H9 (cell line): Measurements from ENCODE around the gene OIT3. TPM values are rescaled to one million over a fixed set of nuclear protein-coding genes. Genes with fewer than 3 reads are reported as not detected.

ENCODE experiments used
- DNase-seq: peaks from one replicate; pipeline ENCODE4 v3.0.0-alpha.2; 2017
- H2AFZ ChIP-seq: one replicate; pipeline ENCODE4 v1.6.1; 2013; ENCODE audit warnings: mild to moderate bottlenecking, low read length, control low read depth, moderate library complexity
- H2AK5ac ChIP-seq: 2 replicates; pipeline ENCODE4 v1.6.1; 2013; ENCODE audit warnings: low read length, control low read depth, mixed read lengths; ENCODE audit not compliant: insufficient read length
- H2BK120ac ChIP-seq: one replicate; pipeline ENCODE4 v1.6.1; 2013; ENCODE audit warnings: low read depth, mild to moderate bottlenecking, low read length, control low read depth, inconsistent platforms; ENCODE audit not compliant: poor library complexity, severe bottlenecking
- H2BK12ac ChIP-seq: 2 replicates; pipeline ENCODE4 v1.6.1; 2013; ENCODE audit warnings: low read length, control low read depth, mixed read lengths, low read depth; ENCODE audit not compliant: insufficient read length
- H2BK15ac ChIP-seq: 2 replicates; pipeline ENCODE4 v1.6.1; 2013; ENCODE audit warnings: low read depth, low read length, control low read depth
- H2BK20ac ChIP-seq: one replicate; pipeline ENCODE4 v1.6.1; 2013; ENCODE audit warnings: low read depth, mild to moderate bottlenecking, low read length, control low read depth, inconsistent platforms; ENCODE audit not compliant: poor library complexity, severe bottlenecking
- H2BK5ac ChIP-seq: 2 replicates; pipeline ENCODE4 v1.6.1; 2013; ENCODE audit warnings: low read length, control low read depth, mixed read lengths; ENCODE audit not compliant: insufficient read length
- H3K14ac ChIP-seq: 2 replicates; pipeline ENCODE4 v1.6.1; 2013; ENCODE audit warnings: low read length, control low read depth; ENCODE audit not compliant: insufficient read depth
- H3K18ac ChIP-seq: 2 replicates; pipeline ENCODE4 v1.6.1; 2013; ENCODE audit warnings: low read depth, mild to moderate bottlenecking, mixed read lengths, low read length, control low read depth; ENCODE audit not compliant: insufficient read length
- H3K23ac ChIP-seq: 2 replicates; pipeline ENCODE4 v1.6.1; 2013; ENCODE audit warnings: low read length, control low read depth, mixed read lengths, low read depth; ENCODE audit not compliant: insufficient read length
- H3K23me2 ChIP-seq: 2 replicates; pipeline ENCODE4 v1.6.1; 2013; ENCODE audit warnings: low read depth, mild to moderate bottlenecking, mixed read lengths, low read length, control low read depth; ENCODE audit not compliant: insufficient read length, poor library complexity, severe bottlenecking
- H3K27ac ChIP-seq: 2 replicates; pipeline ENCODE4 v1.5.1; 2013; ENCODE audit warnings: low read length, control low read depth, mixed read lengths, low read depth; ENCODE audit not compliant: insufficient read length
- H3K27me3 ChIP-seq: 2 replicates; pipeline ENCODE4 v1.6.1; 2013; ENCODE audit warnings: low read length, control low read depth, inconsistent platforms; ENCODE audit not compliant: insufficient read depth
- H3K4ac ChIP-seq: 2 replicates; pipeline ENCODE4 v1.6.1; 2013; ENCODE audit warnings: low read depth, mild to moderate bottlenecking, control low read depth, inconsistent platforms, low read length, moderate library complexity
- H3K4me1 ChIP-seq: 2 replicates; pipeline ENCODE4 v1.6.1; 2013; ENCODE audit warnings: low read length, control low read depth, inconsistent platforms; ENCODE audit not compliant: insufficient read depth
- H3K4me2 ChIP-seq: 2 replicates; pipeline ENCODE4 v1.6.1; 2013; ENCODE audit warnings: low read length, control low read depth, mixed read lengths; ENCODE audit not compliant: insufficient read length, insufficient read depth
- H3K56ac ChIP-seq: 2 replicates; pipeline ENCODE4 v1.6.1; 2013; ENCODE audit warnings: low read depth, mild to moderate bottlenecking, mixed read lengths, low read length, control low read depth; ENCODE audit not compliant: insufficient read length
- H3K79me1 ChIP-seq: 2 replicates; pipeline ENCODE4 v1.6.1; 2013; ENCODE audit warnings: low read depth, mild to moderate bottlenecking, moderate library complexity, low read length, control low read depth, inconsistent platforms; ENCODE audit not compliant: insufficient read depth, poor library complexity, severe bottlenecking
- H3K79me2 ChIP-seq: 2 replicates; pipeline ENCODE4 v1.6.1; 2013; ENCODE audit warnings: low read length, control low read depth, inconsistent platforms; ENCODE audit not compliant: insufficient read depth
- H3K9ac ChIP-seq: 2 replicates; pipeline ENCODE4 v1.6.1; 2013; ENCODE audit warnings: low read length, control low read depth, mixed read lengths; ENCODE audit not compliant: insufficient read length; ENCODE audit errors: extremely low read depth
- H3K9me3 ChIP-seq: one replicate; pipeline ENCODE4 v1.6.1; 2013; ENCODE audit warnings: low read depth, low read length, inconsistent platforms; ENCODE audit not compliant: control insufficient read depth
- H3T11ph ChIP-seq: one replicate; pipeline ENCODE4 v1.6.1; 2013; ENCODE audit warnings: mild to moderate bottlenecking, low read length, control low read depth, inconsistent platforms
- H4K20me1 ChIP-seq: one replicate; pipeline ENCODE4 v1.6.1; 2013; ENCODE audit not compliant: control insufficient read depth, insufficient read length, insufficient read depth
- H4K5ac ChIP-seq: 2 replicates; pipeline ENCODE4 v1.6.1; 2013; ENCODE audit warnings: low read depth, mild to moderate bottlenecking, mixed read lengths, low read length, control low read depth; ENCODE audit not compliant: insufficient read length
- H4K8ac ChIP-seq: replicated peaks from 2 replicates; pipeline ENCODE4 v1.6.1; 2013; ENCODE audit warnings: low read length, control low read depth, mixed read lengths, low read depth; ENCODE audit not compliant: insufficient read length
- H4K91ac ChIP-seq: 2 replicates; pipeline ENCODE4 v1.6.1; 2013; ENCODE audit warnings: low read depth, mild to moderate bottlenecking, moderate library complexity, mixed read lengths, low read length, control low read depth; ENCODE audit not compliant: insufficient read length
- H3K27ac Mint-ChIP-seq, 3 experiments: 2 replicates in 2 of 3; 3 replicates in 1 of 3; pipeline ENCODE4 v1.8.0; 2020 to 2021; ENCODE audit warnings: mixed read lengths in 3 of 3, mild to moderate bottlenecking in 1 of 3, moderate library complexity in 1 of 3
- H3K27me3 Mint-ChIP-seq: 2 replicates; pipeline ENCODE4 v1.8.0; 2021; ENCODE audit warnings: low read depth, mild to moderate bottlenecking, moderate library complexity, mixed read lengths
- H3K36me3 Mint-ChIP-seq, 3 experiments: 2 replicates in 2 of 3; 3 replicates in 1 of 3; pipeline ENCODE4 v1.8.0; 2020 to 2021; ENCODE audit warnings: low read depth in 3 of 3, mixed read lengths in 3 of 3; ENCODE audit not compliant: insufficient read depth in 1 of 3
- H3K4me1 Mint-ChIP-seq, 2 experiments: 2 replicates each; pipeline ENCODE4 v1.8.0; 2020; ENCODE audit warnings: mixed read lengths in 2 of 2
- H3K4me3 Mint-ChIP-seq, 2 experiments: 2 replicates in 1 of 2; 3 replicates in 1 of 2; pipeline ENCODE4 v1.8.0; 2020 to 2021; ENCODE audit warnings: mild to moderate bottlenecking in 2 of 2, mixed read lengths in 2 of 2, moderate library complexity in 1 of 2
- H3K9me3 Mint-ChIP-seq, 2 experiments: 2 replicates in 1 of 2; 3 replicates in 1 of 2; pipeline ENCODE4 v1.8.0; 2020; ENCODE audit warnings: mild to moderate bottlenecking in 2 of 2, mixed read lengths in 2 of 2, moderate library complexity in 1 of 2
- CTCF ChIP-seq: fragments of 200-600 bp; sonication (generic); conservative IDR thresholded peaks from 3 replicates; pipeline ENCODE4 v1.8.0; 2021; ENCODE audit warnings: antibody characterized with exemption, mild to moderate bottlenecking
- total RNA-seq: library from RNA; stranded (reverse); gene quantifications from 2 replicates; pipeline ENCODE4 v1.2.1, GENCODE V29; 2021

The OIT3 gene
- total RNA-seq, 1 experiment from 2014 or later: not detected

GRCh38 chr10:72910705-72911104 is 17.2 kb downstream of the OIT3 start:
- Histone ChIP-seq H2BK12ac (no peak overlapping the region), H4K91ac (no peak overlapping the region), H4K20me1 (no peaks in the 10 kb centered on the region), H2BK5ac (no peak overlapping the region), H3K27me3 (no peaks in the 10 kb centered on the region), H2AFZ (no peak overlapping the region), H3K4me2 (no peak overlapping the region), H3K9ac (no peak overlapping the region), H4K8ac (no peak overlapping the region), H2AK5ac (no peak overlapping the region), H4K5ac (no peak overlapping the region), H3T11ph (no peak overlapping the region), H3K23me2 (no peaks in the 10 kb centered on the region), H3K4me1 (peaks cover 9% of the 10 kb centered on the region; the same call in 1 of the 2 replicates), H3K27ac (no peak overlapping the region), H2BK15ac (no peak overlapping the region), H2BK20ac (no peak overlapping the region), H3K4ac (no peak overlapping the region), H2BK120ac (no peak overlapping the region), H3K56ac (no peak overlapping the region), H3K14ac (no peak overlapping the region), H3K9me3 (no peaks in the 10 kb centered on the region), H3K18ac (no peak overlapping the region), H3K79me2 (no peaks in the 10 kb centered on the region; the same call in 1 of the 2 replicates), H3K79me1 (no peaks in the 10 kb centered on the region), H3K23ac (no peak overlapping the region)
- TF ChIP-seq CTCF: no peak
- Mint-ChIP-seq H3K4me3 (no peak overlapping the region), H3K4me1 (peaks cover 8 to 10% of the 10 kb centered on the region in 2 experiments), H3K36me3 (no peaks in the 10 kb centered on the region), H3K27me3 (no peaks in the 10 kb centered on the region), H3K9me3 (no peaks in the 10 kb centered on the region), H3K27ac (no peak overlapping the region)
- DNase-seq: no peak
